ENCODE data around the gene COPRS. TPM values are rescaled to one million over a fixed set of nuclear protein-coding genes. Genes with fewer than 3 reads are reported as not detected.

COPRS gene
- total and polyA plus RNA-seq, 3 donors from 2014 or later = 138 to 485 (median 142) TPM

DNA sequence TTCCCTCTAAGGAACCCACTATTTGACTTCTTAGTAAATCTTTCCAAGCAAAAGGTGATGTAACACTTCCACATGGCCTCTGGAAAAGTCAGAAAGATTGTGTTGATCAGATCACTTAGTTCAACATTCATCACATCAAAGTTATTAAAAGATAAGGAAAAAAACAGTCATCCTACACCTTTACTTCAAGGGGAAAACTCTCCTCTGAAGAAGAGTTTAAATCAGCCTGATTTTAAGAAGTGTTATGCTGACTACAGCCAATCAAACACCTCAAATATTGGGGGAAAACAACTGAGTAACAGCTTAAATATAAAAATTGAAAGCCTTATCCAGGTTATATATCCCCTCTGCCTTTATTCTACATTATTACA, 19.6 kb upstream of the COPRS start:
- H3K27me3 ChIP-seq = no peaks in the 10 kb centered on the region
- peaks cover 7% of the 10 kb centered on the region for H3K4me1 ChIP-seq
- no peak overlapping the region for H3K4me3 ChIP-seq
- H3K9me3 ChIP-seq = no peaks in the 10 kb centered on the region
- no peak for DNase-seq
- TF ChIP-seq POLR2A (IDR thresholded peaks at IDR 0.05) = no peak
- TF ChIP-seq, protein P1, sequence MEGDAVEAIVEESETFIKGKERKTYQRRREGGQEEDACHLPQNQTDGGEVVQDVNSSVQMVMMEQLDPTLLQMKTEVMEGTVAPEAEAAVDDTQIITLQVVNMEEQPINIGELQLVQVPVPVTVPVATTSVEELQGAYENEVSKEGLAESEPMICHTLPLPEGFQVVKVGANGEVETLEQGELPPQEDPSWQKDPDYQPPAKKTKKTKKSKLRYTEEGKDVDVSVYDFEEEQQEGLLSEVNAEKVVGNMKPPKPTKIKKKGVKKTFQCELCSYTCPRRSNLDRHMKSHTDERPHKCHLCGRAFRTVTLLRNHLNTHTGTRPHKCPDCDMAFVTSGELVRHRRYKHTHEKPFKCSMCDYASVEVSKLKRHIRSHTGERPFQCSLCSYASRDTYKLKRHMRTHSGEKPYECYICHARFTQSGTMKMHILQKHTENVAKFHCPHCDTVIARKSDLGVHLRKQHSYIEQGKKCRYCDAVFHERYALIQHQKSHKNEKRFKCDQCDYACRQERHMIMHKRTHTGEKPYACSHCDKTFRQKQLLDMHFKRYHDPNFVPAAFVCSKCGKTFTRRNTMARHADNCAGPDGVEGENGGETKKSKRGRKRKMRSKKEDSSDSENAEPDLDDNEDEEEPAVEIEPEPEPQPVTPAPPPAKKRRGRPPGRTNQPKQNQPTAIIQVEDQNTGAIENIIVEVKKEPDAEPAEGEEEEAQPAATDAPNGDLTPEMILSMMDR (IDR thresholded peaks at IDR 0.05) = no peak
- H3K27ac ChIP-seq = no peak overlapping the region
- intact Hi-C loops (cut with DNase I; ENCODE audit: low total_unique reads) = no loop called here
- H3K36me3 ChIP-seq (ENCODE audit: low read depth, missing control alignments) = no peaks in the 10 kb centered on the region

DNA sequence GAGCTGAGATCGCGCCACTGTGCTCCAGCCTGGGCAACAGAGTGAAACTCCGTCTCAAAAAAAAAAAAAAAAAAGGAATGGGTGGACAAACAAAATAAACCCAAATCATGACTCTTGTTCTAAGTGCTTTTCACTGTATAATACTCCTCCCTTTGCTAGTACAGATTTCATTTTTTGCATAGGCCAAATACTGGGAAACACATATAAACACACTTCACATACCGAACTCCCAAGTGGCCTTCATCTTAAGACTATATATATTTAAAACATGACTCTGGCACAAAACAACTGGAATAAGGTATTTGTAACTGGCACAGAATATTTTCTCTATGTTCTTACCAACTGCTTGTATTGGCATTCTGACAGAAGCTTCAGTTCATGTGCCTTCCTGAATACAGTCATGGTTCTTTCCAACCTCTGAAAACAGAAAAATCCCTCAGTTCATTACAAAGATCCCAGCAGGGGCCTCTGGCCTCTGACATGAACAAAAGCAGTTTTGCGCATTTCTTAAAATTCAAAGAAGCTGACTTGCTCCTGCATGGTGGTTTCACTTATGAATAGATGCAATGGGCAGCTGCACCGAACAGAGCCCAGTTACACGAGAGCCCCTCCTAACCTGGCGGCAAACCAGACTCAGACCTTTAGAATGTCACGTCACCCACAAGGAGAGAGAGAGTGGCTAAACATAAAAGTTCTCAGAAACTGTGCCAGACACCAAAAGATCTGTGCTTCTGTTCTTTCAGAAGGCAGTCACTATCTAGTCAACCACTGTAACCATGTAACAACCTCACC, 19.1 kb upstream of the COPRS start:
- no peaks in the 10 kb centered on the region for H3K9me3 ChIP-seq
- DNase-seq = no peak
- no peak for TF ChIP-seq POLR2A (IDR thresholded peaks at IDR 0.05)
- TF ChIP-seq, protein P1 (IDR thresholded peaks at IDR 0.05) = no peak
- peaks cover 7% of the 10 kb centered on the region for H3K4me1 ChIP-seq
- H3K36me3 ChIP-seq (ENCODE audit: low read depth, missing control alignments) = no peaks in the 10 kb centered on the region
- H3K27me3 ChIP-seq = no peaks in the 10 kb centered on the region
- H3K4me3 ChIP-seq = no peak overlapping the region
- intact Hi-C loops (cut with DNase I; ENCODE audit: low total_unique reads) = no loop called here
- WGBS, 2 donors = 72 to 79% methylated on average over 9 of the region's 9 CpGs
- no peak overlapping the region for H3K27ac ChIP-seq

DNA sequence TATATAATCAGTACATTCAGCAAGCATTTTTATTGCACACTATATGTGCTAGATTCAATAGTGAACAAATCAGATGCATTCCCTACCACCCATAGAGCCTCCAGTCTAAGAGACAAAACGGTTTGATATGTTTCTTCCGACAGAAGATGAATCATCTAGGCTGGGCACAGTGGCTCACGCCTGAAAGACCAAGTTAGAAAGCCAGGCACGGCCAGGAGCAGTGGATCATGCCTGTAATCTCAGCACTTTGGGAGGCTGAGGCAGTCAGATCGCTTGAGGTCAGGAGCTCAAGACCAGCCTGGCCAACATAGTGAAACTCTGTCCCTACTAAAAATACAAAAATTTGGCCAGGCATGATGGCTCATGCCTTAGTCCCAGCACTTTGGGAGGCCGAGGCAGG, 18.3 kb upstream of the COPRS start:
- 82 to 84% methylated on average over 6 of the region's 6 CpGs for WGBS, 2 donors
- Histone ChIP-seq H3K4me1 (peaks cover 7% of the 10 kb centered on the region), H3K36me3 (ENCODE audit: low read depth, missing control alignments) (no peaks in the 10 kb centered on the region), H3K27me3 (no peaks in the 10 kb centered on the region), H3K9me3 (no peaks in the 10 kb centered on the region), H3K27ac (no peak overlapping the region), H3K4me3 (no peak overlapping the region)
- TF ChIP-seq, protein P1 (IDR thresholded peaks at IDR 0.05) = no peak
- TF ChIP-seq POLR2A (IDR thresholded peaks at IDR 0.05) = no peak
- intact Hi-C loops (cut with DNase I; ENCODE audit: low total_unique reads) = no loop called here
- DNase-seq = no peak

DNA sequence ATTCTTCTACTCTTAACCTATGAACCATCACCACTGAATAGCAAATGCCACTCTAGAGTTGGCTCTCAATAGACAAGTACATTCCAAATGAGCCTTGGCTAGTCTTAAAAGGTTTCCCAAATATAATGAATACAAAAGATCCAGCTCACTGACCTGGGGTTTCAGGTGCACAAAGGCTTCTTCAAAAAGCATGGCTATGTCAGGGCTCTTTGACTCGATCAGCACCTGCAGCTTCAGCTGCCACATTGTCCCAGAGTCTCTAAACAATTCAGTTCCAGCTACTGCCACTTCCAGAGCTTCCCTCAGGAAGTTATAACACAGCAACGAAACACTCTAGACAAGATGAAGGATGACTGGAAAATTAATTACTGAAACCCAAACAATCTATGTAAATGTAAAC, 16.0 kb upstream of the COPRS start:
- H3K4me3 ChIP-seq = no peak overlapping the region
- no peak overlapping the region for H3K27ac ChIP-seq
- H3K9me3 ChIP-seq = no peaks in the 10 kb centered on the region
- intact Hi-C loops (cut with DNase I; ENCODE audit: low total_unique reads) = no loop called here
- TF ChIP-seq POLR2A (IDR thresholded peaks at IDR 0.05) = no peak
- TF ChIP-seq, protein P1 (IDR thresholded peaks at IDR 0.05) = no peak
- no peaks in the 10 kb centered on the region for H3K27me3 ChIP-seq
- 93 to 100% methylated on average over 2 of the region's 2 CpGs for WGBS, 2 donors
- H3K4me1 ChIP-seq = peaks cover 7% of the 10 kb centered on the region
- DNase-seq = no peak
- no peaks in the 10 kb centered on the region for H3K36me3 ChIP-seq (ENCODE audit: low read depth, missing control alignments)

Measured in testis (tissue), 3 donors.